ENCODE data around the gene CPXM2. TPM values are rescaled to one million over a fixed set of nuclear protein-coding genes. Genes with fewer than 3 reads are reported as not detected.
"Not testable (repeated sequence)": the region's sequence is repeated elsewhere in the genome, so short reads cannot be mapped to it uniquely, and the experiment has no call there.

CPXM2 gene
- total RNA-seq, 1 donor from 2014 or later: 3.3 TPM

- ATAC-seq: no peak
Observed at GRCh38 chr10:123741711-123742110, 149.9 kb downstream of the CPXM2 start.

- no peak for ATAC-seq
Observed at GRCh38 chr10:123741146-123741545, 150.5 kb downstream of the CPXM2 start.

GRCh38 chr10:123736917-123737316, 154.7 kb downstream of the CPXM2 start:
- not testable (repeated sequence) for ATAC-seq

GRCh38 chr10:123729523-123729922, 162.1 kb downstream of the CPXM2 start:
- no peak for ATAC-seq

GRCh38 chr10:123726836-123727235, 164.8 kb downstream of the CPXM2 start:
- ATAC-seq: no peak

GRCh38 chr10:123726381-123726780, 165.2 kb downstream of the CPXM2 start:
- no peak for ATAC-seq

- no peak for ATAC-seq
Observed at GRCh38 chr10:123724747-123725146, 166.9 kb downstream of the CPXM2 start.

- ATAC-seq: no peak
Observed at GRCh38 chr10:123722351-123722750, 169.3 kb downstream of the CPXM2 start.

- ATAC-seq: no peak
Observed at GRCh38 chr10:123721441-123722049, 170.1 kb downstream of the CPXM2 start.

- ATAC-seq: no peak
Observed at GRCh38 chr10:123720536-123720935, 171.1 kb downstream of the CPXM2 start.

GRCh38 chr10:123718544-123719060, 173.0 kb downstream of the CPXM2 start:
- no peak for ATAC-seq

- ATAC-seq: no peak
Observed at GRCh38 chr10:123717336-123717735, 174.3 kb downstream of the CPXM2 start.

GRCh38 chr10:123715546-123715945, 176.1 kb downstream of the CPXM2 start:
- no peak for ATAC-seq

GRCh38 chr10:123706236-123706635, 185.4 kb downstream of the CPXM2 start:
- ATAC-seq: no peak

- ATAC-seq: no peak
Observed at GRCh38 chr10:123704812-123705211, 186.8 kb downstream of the CPXM2 start.

GRCh38 chr10:123704076-123704475, 187.5 kb downstream of the CPXM2 start:
- ATAC-seq: no peak

- no peak for ATAC-seq
Observed at GRCh38 chr10:123703195-123703790, 188.3 kb downstream of the CPXM2 start.

Other genes starting within 250 kb of the CPXM2 start
- not detected for gene GPR26, start 225.5 kb downstream of the CPXM2 start, total RNA-seq
- gene CHST15, start 201.8 kb upstream of the CPXM2 start, total RNA-seq: 6.1 TPM

Data from esophagus mucosa (tissue), 1 donor.